ENCODE data around the gene HES1. TPM values are rescaled to one million over a fixed set of nuclear protein-coding genes. Genes with fewer than 3 reads are reported as not detected.

The HES1 gene
- total RNA-seq, 4 donors from 2014 or later: 9.6 to 31.5 (median 15.4) TPM

DNA sequence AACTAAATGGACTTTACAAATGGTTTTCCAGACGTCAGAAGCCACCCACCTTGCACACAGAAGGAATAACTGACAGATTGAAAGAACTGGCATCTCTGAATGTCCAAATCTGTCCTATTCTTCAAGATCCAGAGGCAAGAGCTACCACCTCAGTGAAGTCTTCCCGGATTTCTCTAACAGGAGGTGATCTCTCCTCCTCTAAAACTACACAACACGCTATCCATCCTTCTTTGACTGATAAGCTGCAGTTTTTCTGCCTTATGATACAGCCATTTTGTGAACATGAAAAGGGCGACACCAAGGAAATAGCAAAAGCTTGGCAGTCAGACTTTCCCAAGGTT, 37.1 kb upstream of the HES1 start:
- WGBS, 2 donors (ENCODE audit: low coverage in 1 of 2): 71 to 86% methylated on average over 4 of the region's 4 CpGs
- TF ChIP-seq, protein P1, sequence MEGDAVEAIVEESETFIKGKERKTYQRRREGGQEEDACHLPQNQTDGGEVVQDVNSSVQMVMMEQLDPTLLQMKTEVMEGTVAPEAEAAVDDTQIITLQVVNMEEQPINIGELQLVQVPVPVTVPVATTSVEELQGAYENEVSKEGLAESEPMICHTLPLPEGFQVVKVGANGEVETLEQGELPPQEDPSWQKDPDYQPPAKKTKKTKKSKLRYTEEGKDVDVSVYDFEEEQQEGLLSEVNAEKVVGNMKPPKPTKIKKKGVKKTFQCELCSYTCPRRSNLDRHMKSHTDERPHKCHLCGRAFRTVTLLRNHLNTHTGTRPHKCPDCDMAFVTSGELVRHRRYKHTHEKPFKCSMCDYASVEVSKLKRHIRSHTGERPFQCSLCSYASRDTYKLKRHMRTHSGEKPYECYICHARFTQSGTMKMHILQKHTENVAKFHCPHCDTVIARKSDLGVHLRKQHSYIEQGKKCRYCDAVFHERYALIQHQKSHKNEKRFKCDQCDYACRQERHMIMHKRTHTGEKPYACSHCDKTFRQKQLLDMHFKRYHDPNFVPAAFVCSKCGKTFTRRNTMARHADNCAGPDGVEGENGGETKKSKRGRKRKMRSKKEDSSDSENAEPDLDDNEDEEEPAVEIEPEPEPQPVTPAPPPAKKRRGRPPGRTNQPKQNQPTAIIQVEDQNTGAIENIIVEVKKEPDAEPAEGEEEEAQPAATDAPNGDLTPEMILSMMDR (IDR thresholded peaks at IDR 0.05): no peak
- TF ChIP-seq POLR2AphosphoS5 (IDR thresholded peaks at IDR 0.05): no peak
- TF ChIP-seq EP300 (IDR thresholded peaks at IDR 0.05): no peak
- no peak for TF ChIP-seq POLR2A (IDR thresholded peaks at IDR 0.05)
- Histone ChIP-seq H3K4me1 (peaks cover 0 to 14% (median 4%) of the 10 kb centered on the region in 3 donors), H3K9me3 (no peaks in the 10 kb centered on the region), H3K27me3 (peaks cover under 1% of the 10 kb centered on the region), H3K36me3 (no peaks in the 10 kb centered on the region), H3K27ac (no peak overlapping the region), H3K4me3 (no peak overlapping the region)
- ATAC-seq: no peak

DNA sequence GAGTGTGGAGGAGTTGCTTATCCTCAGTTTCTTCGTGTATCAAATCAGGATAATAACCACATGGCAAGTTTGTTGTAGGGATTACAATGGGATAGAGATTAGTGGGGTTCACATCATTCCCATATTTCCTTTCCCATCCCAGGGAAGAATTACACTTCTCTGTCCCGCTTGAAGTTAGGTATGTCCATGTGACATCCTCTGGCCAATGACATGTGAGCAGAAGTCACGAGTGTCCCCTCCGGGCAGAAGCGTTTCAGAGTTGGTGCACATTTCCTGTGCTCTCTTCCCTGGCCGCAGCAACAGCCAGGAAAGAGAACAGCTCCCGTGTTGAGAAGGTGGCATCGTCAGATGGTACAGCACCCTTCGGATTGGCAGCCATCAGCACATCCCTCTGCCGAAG, 36.7 kb upstream of the HES1 start:
- no peaks in the 10 kb centered on the region for H3K9me3 ChIP-seq
- no peak for ATAC-seq
- no peak overlapping the region for H3K27ac ChIP-seq
- no peaks in the 10 kb centered on the region for H3K36me3 ChIP-seq
- no peak for TF ChIP-seq EP300 (IDR thresholded peaks at IDR 0.05)
- no peak for TF ChIP-seq POLR2A (IDR thresholded peaks at IDR 0.05)
- TF ChIP-seq, protein P1 (IDR thresholded peaks at IDR 0.05): no peak
- TF ChIP-seq POLR2AphosphoS5 (IDR thresholded peaks at IDR 0.05): no peak
- 62 to 93% methylated on average over 3 to 8 of the region's 10 CpGs for WGBS, 2 donors (ENCODE audit: low coverage in 1 of 2)
- no peak overlapping the region for H3K4me3 ChIP-seq
- H3K4me1 ChIP-seq: peaks cover 0 to 14% (median 4%) of the 10 kb centered on the region in 3 donors
- peaks cover 4% of the 10 kb centered on the region for H3K27me3 ChIP-seq

DNA sequence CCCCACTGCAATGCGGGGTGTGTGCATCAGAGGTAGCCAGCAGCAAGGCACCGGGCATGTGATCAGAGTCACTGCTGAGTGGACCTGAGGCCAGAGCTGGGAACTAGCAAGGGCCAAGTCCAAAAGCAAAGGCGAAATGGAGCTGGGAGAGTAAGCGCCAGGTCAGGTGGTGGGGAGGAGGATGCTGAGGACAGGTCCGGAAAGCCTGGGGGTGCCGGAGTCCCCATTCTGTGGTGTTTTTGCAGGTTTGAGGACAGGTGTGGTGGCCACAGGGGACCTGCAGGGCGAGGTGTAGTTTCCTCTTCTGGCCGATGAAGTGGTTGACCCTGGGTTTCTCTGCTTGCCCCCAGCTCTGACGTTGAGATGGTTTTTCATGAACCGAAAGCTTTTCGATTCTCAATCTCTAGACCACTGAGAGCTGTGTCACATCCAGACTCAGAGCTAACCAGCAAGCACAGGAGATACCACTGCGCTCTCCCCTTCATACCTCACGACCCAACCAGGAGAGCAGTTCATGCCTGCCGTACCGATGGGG, 35.0 kb upstream of the HES1 start:
- ATAC-seq: no peak
- 91 to 100% methylated on average over 4 to 8 of the region's 15 CpGs for WGBS, 2 donors (ENCODE audit: low coverage in 1 of 2)
- no peaks in the 10 kb centered on the region for H3K36me3 ChIP-seq
- H3K27ac ChIP-seq: no peak overlapping the region
- peaks cover 10% of the 10 kb centered on the region for H3K27me3 ChIP-seq
- no peaks in the 10 kb centered on the region for H3K9me3 ChIP-seq
- peaks cover 0 to 14% (median 4%) of the 10 kb centered on the region in 3 donors for H3K4me1 ChIP-seq
- H3K4me3 ChIP-seq: no peak overlapping the region
- no peak for TF ChIP-seq POLR2AphosphoS5 (IDR thresholded peaks at IDR 0.05)
- TF ChIP-seq, protein P1 (IDR thresholded peaks at IDR 0.05): no peak
- TF ChIP-seq EP300 (IDR thresholded peaks at IDR 0.05): no peak
- no peak for TF ChIP-seq POLR2A (IDR thresholded peaks at IDR 0.05)

DNA sequence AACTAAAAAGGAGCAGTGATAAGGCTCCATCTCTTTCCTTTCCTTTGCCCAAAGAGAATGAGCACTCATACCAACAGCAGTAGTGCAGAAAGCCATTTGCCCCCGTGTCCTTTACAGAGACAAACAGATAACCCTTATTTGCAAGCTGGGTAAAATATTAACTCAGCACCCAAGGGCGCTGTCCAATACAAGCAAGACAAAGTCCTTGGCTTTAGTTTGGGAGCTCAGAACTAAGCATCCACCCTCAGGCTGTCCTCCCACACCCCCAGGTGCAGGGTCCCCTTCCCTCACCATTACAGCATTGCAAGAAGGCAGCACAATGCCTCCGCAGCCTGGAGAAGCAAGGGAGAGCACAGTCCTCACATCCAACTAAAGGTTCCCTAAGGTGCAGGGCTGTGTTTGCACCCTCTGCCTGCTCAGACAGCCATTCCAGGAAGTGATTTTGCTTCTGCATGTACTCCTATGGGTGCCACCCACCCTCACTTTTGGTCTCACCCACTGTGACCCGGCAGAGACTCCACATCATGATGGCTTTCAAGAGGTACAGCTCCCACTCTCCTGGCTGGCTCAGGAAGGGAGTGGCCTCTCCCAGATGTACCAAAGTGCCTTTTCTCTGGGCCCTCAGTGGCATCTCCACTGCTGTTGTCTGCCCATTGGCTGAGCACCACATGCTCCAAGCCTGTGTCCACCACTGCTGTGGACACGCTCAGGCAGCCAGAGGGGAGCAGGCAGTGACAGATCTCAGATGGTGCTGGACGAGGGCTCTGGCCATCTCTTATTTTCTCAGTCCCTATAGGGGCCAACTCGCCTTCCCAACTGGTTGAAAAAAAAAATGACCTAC, 34.1 kb upstream of the HES1 start:
- H3K27ac ChIP-seq: no peak overlapping the region
- TF ChIP-seq, protein P1 (IDR thresholded peaks at IDR 0.05): no peak
- TF ChIP-seq POLR2A (IDR thresholded peaks at IDR 0.05) (no peak), EP300 (IDR thresholded peaks at IDR 0.05) (no peak), POLR2AphosphoS5 (IDR thresholded peaks at IDR 0.05) (no peak)
- H3K4me1 ChIP-seq: peaks cover 0 to 14% (median 4%) of the 10 kb centered on the region in 3 donors
- no peak overlapping the region for H3K4me3 ChIP-seq
- no peaks in the 10 kb centered on the region for H3K9me3 ChIP-seq
- ATAC-seq: no peak
- peaks cover 10% of the 10 kb centered on the region for H3K27me3 ChIP-seq
- no peaks in the 10 kb centered on the region for H3K36me3 ChIP-seq
- WGBS, 2 donors (ENCODE audit: low coverage in 1 of 2): 80 to 83% methylated on average over 1 to 2 of the region's 7 CpGs

DNA sequence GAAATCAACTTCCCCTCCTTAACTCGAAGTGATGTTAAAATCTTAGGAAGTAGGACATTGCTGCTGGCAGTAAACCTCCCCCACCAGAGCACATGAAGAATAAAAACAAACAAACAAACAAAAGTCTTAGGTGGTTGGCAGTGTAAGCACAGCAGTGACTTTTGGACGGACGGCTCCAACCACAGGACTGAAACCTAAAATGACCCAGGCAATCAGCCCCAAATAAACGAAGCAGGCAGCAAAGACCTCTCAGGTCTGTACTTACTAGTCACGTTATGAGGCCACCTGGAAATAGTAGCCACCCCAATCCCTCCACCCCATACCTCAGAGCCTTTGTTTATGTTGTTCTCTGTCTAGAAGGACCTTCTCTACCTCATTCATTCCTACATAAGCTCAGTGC, 33.5 kb upstream of the HES1 start:
- TF ChIP-seq POLR2AphosphoS5 (IDR thresholded peaks at IDR 0.05) (no peak), EP300 (IDR thresholded peaks at IDR 0.05) (no peak), POLR2A (IDR thresholded peaks at IDR 0.05) (no peak)
- TF ChIP-seq, protein P1 (IDR thresholded peaks at IDR 0.05): no peak
- no peaks in the 10 kb centered on the region for H3K36me3 ChIP-seq
- H3K4me3 ChIP-seq: no peak overlapping the region
- no peaks in the 10 kb centered on the region for H3K9me3 ChIP-seq
- H3K27me3 ChIP-seq: peaks cover 10% of the 10 kb centered on the region
- H3K27ac ChIP-seq: no peak overlapping the region
- no peak for ATAC-seq
- peaks cover 0 to 14% (median 4%) of the 10 kb centered on the region in 3 donors for H3K4me1 ChIP-seq
- 82 to 96% methylated on average over 4 to 5 of the region's 5 CpGs for WGBS, 2 donors (ENCODE audit: low coverage in 1 of 2)
